Duodenal mucosa (tissue), 2 donors: ENCODE data around the gene GTPBP1.

ENCODE experiments used
- H3K27ac ChIP-seq: one replicate; pipeline ENCODE4 v1.7.0; 2013; ENCODE audit warnings: low read depth, low read length
- H3K27me3 ChIP-seq, 2 donors: one replicate each; pipeline ENCODE4 v1.7.0; 2013; ENCODE audit warnings: low read length in 2 of 2, control low read depth in 1 of 2; ENCODE audit not compliant: insufficient read depth in 2 of 2, control insufficient read depth in 1 of 2
- H3K36me3 ChIP-seq, 2 donors: one replicate each; pipeline ENCODE4 v1.7.0; 2013; ENCODE audit warnings: low read length in 2 of 2, control low read depth in 1 of 2; ENCODE audit not compliant: insufficient read depth in 2 of 2, control insufficient read depth in 1 of 2
- H3K4me1 ChIP-seq, 2 donors: one replicate each; pipeline ENCODE4 v1.7.0; 2013; ENCODE audit warnings: low read length in 2 of 2, control low read depth in 1 of 2; ENCODE audit not compliant: insufficient read depth in 2 of 2, control insufficient read depth in 1 of 2
- H3K4me3 ChIP-seq, 2 donors: one replicate each; pipeline ENCODE4 v1.7.0; 2013; ENCODE audit warnings: low read length in 2 of 2, low read depth in 1 of 2
- H3K9ac ChIP-seq, 2 donors: one replicate each; pipeline ENCODE4 v1.7.0; 2013; ENCODE audit warnings: low read length in 2 of 2, low read depth in 1 of 2
- H3K9me3 ChIP-seq, 2 donors: one replicate each; pipeline ENCODE4 v1.7.0; 2013; ENCODE audit warnings: low read length in 2 of 2, control low read depth in 1 of 2; ENCODE audit not compliant: control insufficient read depth in 1 of 2

The GTPBP1 gene

GRCh38 chr22:38750638-38751037 is 44.9 kb downstream of the GTPBP1 start:
- peaks cover 36 to 65% of the 10 kb centered on the region in 2 donors for H3K36me3 ChIP-seq
- no peaks in the 10 kb centered on the region for H3K9me3 ChIP-seq
- no peak overlapping the region for H3K4me3 ChIP-seq
- no peaks in the 10 kb centered on the region for H3K27me3 ChIP-seq
- H3K9ac ChIP-seq, result no peak overlapping the region
- no peak overlapping the region for H3K27ac ChIP-seq
- peaks cover 29 to 36% of the 10 kb centered on the region in 2 donors for H3K4me1 ChIP-seq

- H3K27ac ChIP-seq, result no peak overlapping the region
- H3K9me3 ChIP-seq, result no peaks in the 10 kb centered on the region
- peak overlapping the region in 1 of 2 donors; percentile 38 for H3K9ac ChIP-seq
- peaks cover 27 to 36% of the 10 kb centered on the region in 2 donors for H3K4me1 ChIP-seq
- H3K27me3 ChIP-seq, result no peaks in the 10 kb centered on the region
- peak overlapping the region in 1 of 2 donors; percentile 21 for H3K4me3 ChIP-seq
- peaks cover 33 to 61% of the 10 kb centered on the region in 2 donors for H3K36me3 ChIP-seq
These were observed 45.3 kb downstream of the GTPBP1 start for GRCh38 chr22:38751066-38751421.

GRCh38 chr22:38751422-38752346 is 45.9 kb downstream of the GTPBP1 start:
- Histone ChIP-seq H3K9ac (peak overlapping the region in 1 of 2 donors; percentile 38), H3K9me3 (no peaks in the 10 kb centered on the region), H3K36me3 (peaks cover 33 to 57% of the 10 kb centered on the region in 2 donors), H3K27ac (peak overlapping the region; percentile 50), H3K4me1 (peaks cover 25 to 41% of the 10 kb centered on the region in 2 donors), H3K4me3 (peak overlapping the region in 1 of 2 donors; percentile 36), H3K27me3 (no peaks in the 10 kb centered on the region)

- Histone ChIP-seq H3K9ac (peak overlapping the region; percentile 86 to 87), H3K27me3 (no peaks in the 10 kb centered on the region), H3K27ac (peak overlapping the region; percentile 93), H3K4me1 (peaks cover 37 to 50% of the 10 kb centered on the region in 2 donors), H3K9me3 (no peaks in the 10 kb centered on the region), H3K36me3 (peaks cover 24 to 38% of the 10 kb centered on the region in 2 donors), H3K4me3 (peak overlapping the region; percentile 79 to 80)
These were observed 48.4 kb downstream of the GTPBP1 start for GRCh38 chr22:38753948-38754750.

- H3K27me3 ChIP-seq, result no peaks in the 10 kb centered on the region
- H3K4me1 ChIP-seq, result peaks cover 37 to 50% of the 10 kb centered on the region in 2 donors
- no peaks in the 10 kb centered on the region for H3K9me3 ChIP-seq
- H3K27ac ChIP-seq, result peak overlapping the region; percentile 93
- peak overlapping the region; percentile 86 to 87 for H3K9ac ChIP-seq
- H3K36me3 ChIP-seq, result peaks cover 18 to 32% of the 10 kb centered on the region in 2 donors
- peak overlapping the region; percentile 79 to 80 for H3K4me3 ChIP-seq
These were observed 49.0 kb downstream of the GTPBP1 start for GRCh38 chr22:38754751-38755154.

- peak overlapping the region; percentile 93 for H3K27ac ChIP-seq
- H3K36me3 ChIP-seq, result peaks cover 12 to 26% of the 10 kb centered on the region in 2 donors
- no peaks in the 10 kb centered on the region for H3K27me3 ChIP-seq
- peaks cover 37 to 50% of the 10 kb centered on the region in 2 donors for H3K4me1 ChIP-seq
- H3K9me3 ChIP-seq, result no peaks in the 10 kb centered on the region
- peak overlapping the region; percentile 79 to 80 for H3K4me3 ChIP-seq
- H3K9ac ChIP-seq, result peak overlapping the region; percentile 86 to 87
These were observed 49.6 kb downstream of the GTPBP1 start for GRCh38 chr22:38755155-38755910.

GRCh38 chr22:38755911-38756532 is 50.3 kb downstream of the GTPBP1 start, which contains the start of gene SUN2:
SUN2 (minus strand) TSS chr22:38755998; CDS start chr22:38752628, 3,370 bp downstream.
- no peaks in the 10 kb centered on the region for H3K27me3 ChIP-seq
- peak within 1 kb of the TSS; percentile 86 to 96 for H3K9ac ChIP-seq
- peaks cover 30 to 43% of the 10 kb centered on the region in 2 donors for H3K4me1 ChIP-seq
- H3K4me3 ChIP-seq, result peak within 1 kb of the TSS; percentile 79 to 80
- peak within 1 kb of the TSS; percentile 93 for H3K27ac ChIP-seq
- no peaks in the 10 kb centered on the region for H3K9me3 ChIP-seq
- peaks cover 7 to 19% of the 10 kb centered on the region in 2 donors for H3K36me3 ChIP-seq

GRCh38 chr22:38756711-38757463 is 51.1 kb downstream of the GTPBP1 start:
- no peak overlapping the region for H3K27ac ChIP-seq
- no peaks in the 10 kb centered on the region for H3K27me3 ChIP-seq
- peaks cover 25 to 36% of the 10 kb centered on the region in 2 donors for H3K4me1 ChIP-seq
- peak overlapping the region; percentile 60 to 96 for H3K9ac ChIP-seq
- H3K36me3 ChIP-seq, result peaks cover 0 to 11% of the 10 kb centered on the region in 2 donors
- H3K9me3 ChIP-seq, result no peaks in the 10 kb centered on the region
- peak overlapping the region; percentile 77 to 79 for H3K4me3 ChIP-seq

- Histone ChIP-seq H3K27me3 (no peaks in the 10 kb centered on the region), H3K9me3 (no peaks in the 10 kb centered on the region), H3K4me3 (peak overlapping the region in 1 of 2 donors; percentile 77), H3K27ac (no peak overlapping the region), H3K4me1 (peaks cover 25 to 32% of the 10 kb centered on the region in 2 donors), H3K9ac (peak overlapping the region in 1 of 2 donors; percentile 60), H3K36me3 (peaks cover 0 to 6% of the 10 kb centered on the region in 2 donors)
These were observed 51.7 kb downstream of the GTPBP1 start for GRCh38 chr22:38757464-38757757.
